GM18907 (cell line): ENCODE data around the gene MTFP1.
"Not testable (repeated sequence)": the region's sequence is repeated elsewhere in the genome, so short reads cannot be mapped to it uniquely, and the experiment has no call there.

Experiments
- ATAC-seq: cut with Tn5 transposase; IDR thresholded peaks from one replicate; pipeline ENCODE4 v1.9.1; 2021; ENCODE audit warnings: mild to moderate bottlenecking, moderate library complexity; ENCODE audit not compliant: unreplicated experiment

MTFP1 gene

DNA sequence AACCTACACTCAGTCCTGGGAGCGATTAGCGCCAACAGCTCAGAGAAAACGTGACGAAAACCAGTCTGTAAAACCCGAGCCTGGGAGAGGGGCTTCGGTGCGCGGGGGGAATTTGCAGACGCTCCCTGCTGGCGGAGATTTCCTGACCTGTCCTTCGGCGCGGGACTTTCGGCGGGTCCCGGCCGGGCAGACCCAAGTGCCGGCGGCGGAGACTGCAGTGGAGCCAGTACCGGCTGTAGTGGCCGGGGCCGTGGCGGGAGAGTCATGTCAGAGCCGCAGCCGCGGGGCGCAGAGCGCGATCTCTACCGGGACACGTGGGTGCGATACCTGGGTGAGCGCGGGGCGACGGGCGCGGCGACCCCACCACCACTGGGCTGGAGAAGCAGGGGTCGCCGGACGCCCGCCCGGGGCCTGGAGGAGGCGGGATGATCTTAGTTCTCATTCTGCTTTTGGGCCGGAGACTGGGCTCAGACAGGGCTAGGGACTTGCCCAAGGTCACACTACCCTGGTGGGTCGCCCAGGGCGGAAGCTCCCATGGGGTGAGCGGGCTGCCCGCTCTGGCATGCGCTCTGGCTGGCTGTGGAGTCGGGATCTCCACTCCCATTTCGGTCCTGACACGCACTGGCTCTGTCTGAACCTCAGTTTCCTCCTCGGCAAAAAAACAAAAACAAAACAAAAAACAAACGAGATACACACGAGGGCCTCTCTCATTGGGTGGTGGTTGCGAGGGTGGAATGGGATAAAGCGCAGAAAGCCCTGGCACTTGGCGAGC, at the start of gene MTFP1:
Gene MTFP1 (plus strand): TSS at position 153 of the 772 bp plus-strand sequence. CDS start 112 bp downstream, at position 265.
- ATAC-seq: no peak

GRCh38 chr22:30380011-30380410, 45.6 kb upstream of the MTFP1 start:
- no peak for ATAC-seq

GRCh38 chr22:30381264-30381663, 44.3 kb upstream of the MTFP1 start:
- ATAC-seq: no peak

GRCh38 chr22:30382340-30382739, 43.2 kb upstream of the MTFP1 start:
- no peak for ATAC-seq

DNA sequence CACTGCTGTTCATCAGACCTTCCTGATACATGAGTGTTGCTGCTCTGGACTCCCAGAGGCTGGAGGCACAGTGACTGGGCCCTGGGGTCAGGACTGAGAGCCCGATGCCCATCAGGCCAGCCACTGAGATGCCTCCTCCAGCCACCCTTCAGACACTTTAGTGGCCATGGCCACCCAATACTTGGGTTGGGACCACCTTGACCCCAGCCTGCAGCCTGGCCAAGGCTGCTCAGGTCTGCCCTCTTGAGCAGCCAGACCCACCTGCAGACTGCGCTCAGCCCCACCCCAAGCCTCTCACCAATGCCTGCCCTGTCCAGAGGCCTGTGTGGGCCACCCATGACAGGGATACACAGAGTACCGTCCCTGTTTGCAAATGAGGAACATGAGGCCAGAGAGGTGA, 42.5 kb upstream of the MTFP1 start:
- no peak for ATAC-seq

DNA sequence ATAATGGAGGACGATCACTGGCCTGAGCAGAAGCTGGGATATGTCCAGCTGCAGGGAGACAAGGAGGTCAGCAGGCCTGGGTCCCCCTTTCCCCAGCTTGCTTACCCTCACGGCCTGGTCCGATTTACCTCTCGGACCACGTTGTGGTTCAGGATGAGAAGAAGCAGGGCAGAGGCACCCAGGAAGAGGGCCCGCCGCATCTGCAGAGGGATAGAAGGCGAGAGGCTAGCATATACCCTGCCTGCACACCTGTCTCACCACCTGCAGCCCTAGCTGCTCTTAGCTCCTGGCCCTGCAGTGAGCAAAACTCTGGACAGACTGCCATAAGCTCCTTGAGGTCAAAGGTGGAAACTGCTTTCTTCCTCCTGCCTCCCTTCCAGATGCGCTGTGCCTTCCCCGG, 39.6 kb upstream of the MTFP1 start:
- no peak for ATAC-seq

GRCh38 chr22:30386608-30386959, 39.0 kb upstream of the MTFP1 start:
- ATAC-seq: no peak

DNA sequence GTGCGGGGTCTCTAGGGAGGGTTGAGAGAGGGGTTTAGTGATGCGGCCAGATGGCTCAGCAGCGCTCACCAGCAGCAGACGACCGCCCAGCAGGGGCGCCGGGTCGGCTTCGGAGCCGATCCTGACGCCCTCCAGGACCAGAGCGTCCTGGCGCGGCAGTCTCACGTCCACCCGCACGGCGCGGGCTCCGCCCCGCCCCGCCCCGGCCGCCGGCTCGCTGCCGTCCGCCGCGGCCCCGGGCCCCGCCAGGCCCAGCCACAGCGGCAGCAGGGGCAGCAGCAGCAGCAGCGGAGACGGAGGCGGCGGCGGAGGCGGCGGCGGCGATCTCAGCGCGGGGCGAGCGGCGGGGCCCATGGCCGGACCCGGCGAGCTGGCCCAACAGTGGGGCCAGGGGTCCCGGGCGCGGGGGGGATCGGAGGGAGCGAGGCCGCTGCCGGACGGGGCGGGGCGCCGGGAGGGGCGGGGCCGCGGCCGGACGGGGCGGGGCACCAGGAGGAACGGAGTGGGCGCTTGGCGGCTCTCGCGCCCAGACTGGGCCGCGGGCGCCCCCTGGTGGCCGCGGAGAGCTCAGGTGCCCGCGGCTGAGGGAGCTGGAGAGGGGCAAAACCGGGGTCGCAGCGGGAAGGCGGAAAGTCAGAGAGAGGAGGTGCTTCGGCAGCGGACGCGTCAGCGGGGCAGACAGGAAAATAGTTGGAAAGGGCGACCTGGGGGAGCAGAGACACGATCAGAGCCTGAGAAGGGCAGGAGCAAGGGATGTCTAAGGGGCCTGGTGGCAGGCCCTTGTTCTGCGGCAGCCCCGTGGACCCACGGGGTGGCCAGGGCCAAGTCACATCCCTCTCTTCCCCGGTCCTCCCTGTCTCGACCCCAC, 38.4 kb upstream of the MTFP1 start, which contains the start of gene RNF215:
Gene RNF215 (minus strand): TSS at position 452 of the 868 bp plus-strand sequence. CDS start 98 bp downstream, at position 354.
- ATAC-seq: peak; percentile 71

DNA sequence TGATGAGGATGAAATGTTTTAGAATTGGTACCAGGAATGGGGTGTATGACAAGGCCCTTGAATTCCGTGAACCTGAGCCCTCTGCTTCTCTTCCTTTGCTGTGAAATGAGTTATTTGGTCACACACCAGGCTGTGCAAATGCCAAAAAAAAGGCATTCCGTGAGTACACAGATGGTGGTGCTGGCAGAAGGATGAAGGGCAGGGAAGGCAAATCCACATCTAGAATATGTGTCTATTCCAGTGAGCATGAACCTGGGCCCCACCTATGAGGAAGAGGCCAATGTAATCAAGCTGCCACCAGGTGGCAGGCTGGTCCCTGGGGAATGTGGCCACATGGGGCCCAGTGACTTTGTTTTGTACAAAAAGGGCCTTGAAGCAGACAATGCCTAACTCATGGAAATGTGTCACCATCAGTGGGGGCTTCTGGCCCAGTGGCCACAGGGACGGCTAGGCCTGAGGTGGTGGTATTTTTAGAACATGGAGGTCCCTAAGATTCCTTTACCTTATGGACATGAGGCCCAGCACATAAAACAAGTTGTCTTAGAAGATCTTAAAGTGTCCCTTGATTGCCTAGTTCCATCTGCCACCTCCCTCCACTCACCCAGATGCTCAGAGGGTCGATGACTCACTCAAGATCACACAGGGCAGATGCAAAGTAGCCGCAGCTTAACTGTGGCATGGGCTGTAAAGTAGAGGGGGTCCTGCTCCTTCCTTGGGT, 34.4 kb upstream of the MTFP1 start:
- no peak for ATAC-seq

GRCh38 chr22:30392661-30393321, 32.8 kb upstream of the MTFP1 start:
- ATAC-seq: no peak

DNA sequence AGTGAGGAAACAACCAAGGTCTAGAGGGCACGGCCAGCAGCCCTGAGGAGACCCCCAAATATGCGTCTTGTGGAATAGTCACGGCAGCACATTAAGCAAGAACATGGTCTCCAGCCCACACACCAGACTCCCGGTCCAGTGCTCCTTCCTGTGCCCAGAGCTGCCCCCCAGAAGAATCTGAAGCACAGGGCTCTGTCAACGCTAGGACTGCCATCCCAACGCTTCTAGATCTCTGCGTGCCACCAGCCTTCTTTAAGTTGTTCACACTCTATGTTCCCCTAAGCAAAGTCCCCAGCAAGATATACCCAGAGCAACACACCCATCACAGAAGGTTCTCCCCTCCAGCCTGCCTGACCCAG, 32.3 kb upstream of the MTFP1 start:
- ATAC-seq: no peak

DNA sequence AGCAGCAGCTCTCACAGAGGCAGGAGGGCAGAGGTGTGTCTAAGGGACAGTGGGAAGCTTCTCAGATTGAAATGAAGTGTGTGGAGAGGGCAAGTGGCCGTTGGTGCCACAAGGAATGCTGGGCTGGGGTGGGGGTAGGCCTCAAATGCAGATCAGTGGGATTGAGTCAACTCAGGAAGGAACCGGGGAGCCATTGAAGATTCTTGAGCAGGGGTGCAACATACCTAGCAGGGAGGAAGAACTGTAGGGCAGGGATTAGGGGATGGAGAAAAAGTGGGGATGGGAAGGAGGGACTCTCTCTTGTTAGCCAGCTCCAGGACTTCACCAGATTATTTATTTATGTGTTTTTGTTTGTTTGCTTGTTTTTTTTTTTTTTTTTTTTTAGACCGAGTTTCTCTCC, 31.7 kb upstream of the MTFP1 start:
- ATAC-seq: no peak

- no peak for ATAC-seq
These were observed 28.5 kb upstream of the MTFP1 start, which contains the start of gene SEC14L2 for GRCh38 chr22:30396871-30397655. Gene SEC14L2 (plus strand): TSS chr22:30397018. CDS start chr22:30397117, 99 bp downstream.

DNA sequence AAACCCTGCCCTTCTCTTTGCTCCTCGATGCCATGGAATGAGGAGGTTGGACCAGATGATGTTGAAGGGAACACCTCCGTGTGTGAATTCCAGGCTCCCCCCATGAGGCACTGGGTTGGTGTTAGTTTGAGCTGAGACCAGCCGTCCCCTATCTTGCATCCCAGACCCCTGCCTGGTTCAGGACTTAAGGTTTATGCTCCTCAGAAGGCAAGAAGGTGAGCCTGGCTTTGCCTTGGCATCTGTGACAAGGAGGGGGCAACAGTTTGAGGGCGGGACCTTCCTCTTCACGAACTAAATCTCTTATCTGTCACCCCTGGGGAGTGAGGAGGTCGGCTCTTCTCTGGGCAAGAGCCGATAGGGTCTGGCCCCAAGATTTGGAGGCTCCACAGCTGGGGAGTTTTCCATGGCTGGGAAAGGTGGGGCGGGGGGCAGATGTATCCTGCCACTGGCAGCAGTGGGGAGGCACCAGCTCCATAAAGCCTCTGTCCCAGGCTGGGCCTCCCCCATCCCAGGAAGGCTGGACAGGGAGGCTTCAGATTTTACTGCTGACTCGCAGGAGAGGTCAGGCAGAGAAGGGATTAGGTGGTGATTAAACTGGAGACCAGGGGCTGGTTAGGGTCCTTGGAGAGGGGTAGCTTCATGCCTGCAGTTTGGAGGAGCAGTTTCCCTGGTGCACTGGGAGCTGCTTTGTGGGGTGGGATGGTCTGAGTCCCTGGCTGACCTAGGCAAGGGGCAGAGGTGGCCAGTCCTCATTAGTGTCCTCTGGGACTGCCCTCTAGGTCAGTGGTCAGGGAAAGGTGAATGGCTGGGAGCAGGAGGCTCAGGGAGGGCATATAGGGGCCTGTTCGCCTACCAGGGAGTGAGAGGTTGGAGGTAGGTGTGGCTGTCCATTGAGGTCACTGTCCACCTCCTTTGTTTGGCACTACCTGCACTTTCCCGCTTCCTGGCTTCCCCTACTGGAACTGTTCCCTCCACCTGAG, 27.6 kb upstream of the MTFP1 start:
- no peak for ATAC-seq

- no peak for ATAC-seq
These were observed 26.6 kb upstream of the MTFP1 start for GRCh38 chr22:30398685-30399680.

GRCh38 chr22:30399718-30400117, 25.9 kb upstream of the MTFP1 start:
- no peak for ATAC-seq

DNA sequence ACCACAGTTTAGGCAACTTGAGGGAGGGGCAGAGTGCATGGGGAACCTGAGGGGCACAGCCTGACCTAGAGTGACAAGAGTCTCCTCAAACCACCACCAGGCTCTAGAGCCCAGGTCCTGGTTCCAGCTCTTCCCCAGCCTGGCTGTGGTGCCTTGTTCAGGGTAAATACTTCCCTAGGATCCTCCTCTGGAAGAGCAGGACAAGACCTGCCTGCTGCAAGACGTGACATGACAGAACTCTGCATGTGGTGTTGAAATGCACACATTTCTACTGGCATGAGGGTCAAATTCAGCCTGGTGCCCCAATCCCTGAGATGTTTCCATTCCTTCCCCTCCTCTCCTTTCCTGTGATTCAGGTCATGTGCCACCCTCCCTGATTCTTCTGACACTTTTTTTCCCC, 25.4 kb upstream of the MTFP1 start:
- ATAC-seq: no peak

DNA sequence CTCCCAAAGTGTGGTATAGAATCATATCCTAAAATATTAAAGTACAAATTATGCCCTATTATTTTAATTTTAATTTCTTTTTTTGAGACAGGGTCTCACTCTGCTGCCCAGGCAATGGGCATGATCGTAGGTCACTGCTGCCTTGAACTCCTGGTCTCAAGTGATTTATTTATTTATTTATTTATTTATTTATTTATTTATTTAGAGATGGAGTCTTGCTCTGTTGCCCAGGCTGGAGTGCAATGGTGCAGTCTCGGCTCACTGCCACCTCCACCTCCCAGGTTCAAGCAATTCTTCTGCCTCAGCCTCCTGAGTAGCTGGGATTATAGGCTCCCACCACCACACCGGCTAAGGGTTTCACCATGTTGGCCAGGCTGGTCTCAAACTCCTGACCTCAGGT, 24.5 kb upstream of the MTFP1 start:
- not testable (repeated sequence) for ATAC-seq
